ENCODE data around the gene HSFX1.

The HSFX1 gene

DNA sequence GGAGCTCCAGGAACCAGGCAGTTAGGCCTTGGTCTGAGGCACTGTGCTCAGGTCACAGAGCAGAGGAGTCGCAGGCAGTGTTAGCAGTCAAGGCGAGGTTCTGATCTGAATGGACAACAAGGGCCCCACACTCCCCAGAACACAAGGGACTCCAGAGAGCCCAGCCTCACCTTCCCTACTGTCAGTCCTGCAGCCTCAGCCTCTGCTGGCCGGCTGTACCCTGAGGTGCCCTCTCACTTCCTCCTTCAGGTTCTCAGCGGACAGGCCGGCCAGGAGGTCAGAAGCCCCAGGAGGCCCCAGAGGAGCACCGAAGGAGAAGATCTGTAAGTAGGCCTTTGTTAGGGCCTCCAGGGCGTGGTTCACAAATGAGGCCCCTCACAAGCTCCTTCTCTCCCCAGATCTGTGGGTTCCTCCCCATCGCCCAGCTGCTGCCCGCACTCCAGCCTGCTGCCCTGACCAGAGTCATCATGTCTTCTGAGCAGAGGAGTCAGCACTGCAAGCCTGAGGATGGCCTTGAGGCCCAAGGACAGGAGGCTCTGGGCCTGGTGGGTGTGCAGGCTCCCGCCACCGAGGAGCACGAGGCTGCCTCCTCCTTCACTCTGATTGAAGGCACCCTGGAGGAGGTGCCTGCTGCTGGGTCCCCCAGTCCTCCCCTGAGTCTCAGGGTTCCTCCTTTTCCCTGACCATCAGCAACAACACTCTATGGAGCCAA lies 34.0 kb downstream of the HSFX1 start:
- DNase-seq: no peak

DNA sequence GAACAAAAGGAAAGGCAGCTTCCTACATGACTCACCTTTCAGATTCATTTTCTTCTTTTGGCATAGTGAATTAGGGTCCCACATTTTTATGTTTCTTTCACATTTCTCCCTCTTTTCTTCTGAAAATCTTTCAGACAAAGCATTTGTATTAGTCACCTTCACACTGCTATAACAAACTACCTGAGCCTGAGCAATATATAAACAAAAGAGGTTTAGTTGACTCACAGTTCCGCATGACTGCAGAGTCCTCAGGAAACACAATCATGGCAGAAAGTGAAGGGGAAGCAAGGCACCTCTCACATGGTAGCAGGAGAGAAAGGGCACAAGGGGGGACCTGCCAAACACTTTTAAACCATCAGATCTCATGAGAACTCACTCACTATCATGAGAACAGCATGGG lies 44.8 kb downstream of the HSFX1 start:
- no peak for DNase-seq

GRCh38 chrX:149819371-149819770 lies 45.5 kb downstream of the HSFX1 start:
- DNase-seq: no peak

- DNase-seq: no peak
Measured at GRCh38 chrX:149825424-149825823, 51.6 kb downstream of the HSFX1 start.
